NAMALWA (cell line): ENCODE results near the gene ALOXE3.
"Not testable (repeated sequence)": the region's sequence is repeated elsewhere in the genome, so short reads cannot be mapped to it uniquely, and the experiment has no call there.

Source experiments
- DNase-seq: peaks from one replicate; pipeline ENCODE4 v3.0.0-alpha.2; 2015; ENCODE audit warnings: low spot score

ALOXE3 gene

GRCh38 chr17:8071496-8071895 lies 46.8 kb downstream of the ALOXE3 start:
- DNase-seq: no peak

- DNase-seq: no peak
These were observed 48.8 kb downstream of the ALOXE3 start for GRCh38 chr17:8069587-8069860.

- no peak for DNase-seq
These were observed 49.4 kb downstream of the ALOXE3 start for GRCh38 chr17:8068736-8069586.

GRCh38 chr17:8067806-8068205 lies 50.5 kb downstream of the ALOXE3 start:
- no peak for DNase-seq

GRCh38 chr17:8066841-8067775 lies 51.2 kb downstream of the ALOXE3 start:
- DNase-seq: no peak

GRCh38 chr17:8064561-8065019 lies 53.7 kb downstream of the ALOXE3 start:
- no peak for DNase-seq

- no peak for DNase-seq
These were observed 54.4 kb downstream of the ALOXE3 start for GRCh38 chr17:8063761-8064534.

GRCh38 chr17:8062807-8063483 lies 55.4 kb downstream of the ALOXE3 start:
- no peak for DNase-seq

GRCh38 chr17:8062435-8062806 lies 55.9 kb downstream of the ALOXE3 start:
- DNase-seq: no peak

- not testable (repeated sequence) for DNase-seq
These were observed 56.5 kb downstream of the ALOXE3 start for GRCh38 chr17:8061851-8062250.

- peak; percentile 79 for DNase-seq
These were observed 58.0 kb downstream of the ALOXE3 start for GRCh38 chr17:8060274-8060673.

- DNase-seq: no peak
These were observed 59.2 kb downstream of the ALOXE3 start for GRCh38 chr17:8059131-8059530.

GRCh38 chr17:8057691-8058114 lies 60.6 kb downstream of the ALOXE3 start:
- DNase-seq: peak; percentile 84

- no peak for DNase-seq
These were observed 61.2 kb downstream of the ALOXE3 start for GRCh38 chr17:8056976-8057625.

- peak; percentile 27 for DNase-seq
These were observed 61.9 kb downstream of the ALOXE3 start for GRCh38 chr17:8056232-8056975.

GRCh38 chr17:8055851-8056231 lies 62.5 kb downstream of the ALOXE3 start:
- no peak for DNase-seq

- no peak for DNase-seq
These were observed 64.7 kb downstream of the ALOXE3 start for GRCh38 chr17:8053600-8053999.

GRCh38 chr17:8052256-8053252 lies 65.8 kb downstream of the ALOXE3 start:
- DNase-seq: no peak

GRCh38 chr17:8051831-8052230 lies 66.5 kb downstream of the ALOXE3 start:
- DNase-seq: no peak
